BLaER1 treated with 17β-estradiol and CSF1 and Interleukin-3, amounts not matched to agents 10 nM and 100 nM (cell line): Measurements from ENCODE around the gene BCCIP.

Experiments
- H3K27ac ChIP-seq, 11 experiments: shearing (Covaris generic); formaldehyde crosslinking; 2 replicates each; pipeline ENCODE4 v1.8.1; 2022
- H3K27me3 ChIP-seq, 11 experiments: shearing (Covaris generic); formaldehyde crosslinking; 2 replicates each; pipeline ENCODE4 v1.8.1; 2022
- H3K36me3 ChIP-seq, 11 experiments: shearing (Covaris generic); formaldehyde crosslinking; 2 replicates each; pipeline ENCODE4 v1.8.1; 2022
- H3K4me1 ChIP-seq, 10 experiments: shearing (Covaris generic); formaldehyde crosslinking; 2 replicates each; pipeline ENCODE4 v1.8.1; 2022
- H3K4me2 ChIP-seq, 11 experiments: shearing (Covaris generic); formaldehyde crosslinking; 2 replicates each; pipeline ENCODE4 v1.8.1; 2022
- H3K4me3 ChIP-seq, 10 experiments: shearing (Covaris generic); formaldehyde crosslinking; 2 replicates each; pipeline ENCODE4 v1.8.1; 2022
- H3K9ac ChIP-seq, 11 experiments: shearing (Covaris generic); formaldehyde crosslinking; 2 replicates each; pipeline ENCODE4 v1.8.1; 2022
- H3K9me3 ChIP-seq, 11 experiments: shearing (Covaris generic); formaldehyde crosslinking; replicated peaks in 1 of 11; 2 replicates each; pipeline ENCODE4 v1.8.1; 2022
- H4K20me1 ChIP-seq, 11 experiments: shearing (Covaris generic); formaldehyde crosslinking; 2 replicates each; pipeline ENCODE4 v1.8.1; 2022
- Cebpa-rat ChIP-seq, 11 experiments: shearing (Covaris generic); IDR thresholded peaks; 2 replicates each; pipeline ENCODE4 v1.8.1; 2022

BCCIP gene

GRCh38 chr10:125843603-125844329, 20.4 kb downstream of the BCCIP start:
- Histone ChIP-seq H3K9ac (no peak overlapping the region), H3K4me3 (no peak overlapping the region), H3K27me3 (no peaks in the 10 kb centered on the region), H3K9me3 (no peaks in the 10 kb centered on the region), H3K36me3 (peaks cover 54 to 93% (median 79%) of the 10 kb centered on the region in 11 experiments), H3K4me1 (peaks cover 0 to 17% (median 3%) of the 10 kb centered on the region in 10 experiments; a peak in 8 of 20 replicates), H3K4me2 (peak overlapping the region in 1 of 11 experiments; percentile 2; a peak in 1 of 22 replicates), H3K27ac (no peak overlapping the region), H4K20me1 (peaks cover 0 to 44% (median 14%) of the 10 kb centered on the region in 11 experiments; a peak in 9 of 22 replicates)
- TF ChIP-seq Cebpa-rat (IDR thresholded peaks at IDR 0.05) = no peak

- Histone ChIP-seq H4K20me1 (peaks cover 0 to 34% (median 12%) of the 10 kb centered on the region in 11 experiments; a peak in 6 of 22 replicates), H3K4me3 (no peak overlapping the region), H3K9me3 (no peaks in the 10 kb centered on the region), H3K27me3 (no peaks in the 10 kb centered on the region), H3K9ac (no peak overlapping the region), H3K27ac (no peak overlapping the region), H3K36me3 (peaks cover 48 to 93% (median 79%) of the 10 kb centered on the region in 11 experiments), H3K4me2 (peak overlapping the region in 2 of 11 experiments; percentile 2 to 4; a peak in 3 of 22 replicates), H3K4me1 (peaks cover 0 to 17% (median 3%) of the 10 kb centered on the region in 10 experiments; a peak in 8 of 20 replicates)
- no peak for TF ChIP-seq Cebpa-rat (IDR thresholded peaks at IDR 0.05)
Measured at GRCh38 chr10:125844751-125845221, 21.4 kb downstream of the BCCIP start.

GRCh38 chr10:125845617-125846016, 22.3 kb downstream of the BCCIP start:
- Histone ChIP-seq H3K27me3 (no peaks in the 10 kb centered on the region), H4K20me1 (peaks cover 0 to 27% (median 7%) of the 10 kb centered on the region in 11 experiments; a peak in 5 of 22 replicates), H3K36me3 (peaks cover 48 to 93% (median 79%) of the 10 kb centered on the region in 11 experiments), H3K9ac (no peak overlapping the region), H3K9me3 (no peaks in the 10 kb centered on the region), H3K4me2 (no peak overlapping the region), H3K4me1 (peaks cover 0 to 17% (median 3%) of the 10 kb centered on the region in 10 experiments; a peak in 8 of 20 replicates), H3K4me3 (no peak overlapping the region), H3K27ac (no peak overlapping the region)
- TF ChIP-seq Cebpa-rat (IDR thresholded peaks at IDR 0.05) = no peak

GRCh38 chr10:125846894-125847293, 23.5 kb downstream of the BCCIP start:
- Histone ChIP-seq H4K20me1 (peaks cover 0 to 21% (median 4%) of the 10 kb centered on the region in 11 experiments; a peak in 5 of 22 replicates), H3K36me3 (peaks cover 48 to 93% (median 80%) of the 10 kb centered on the region in 11 experiments), H3K4me2 (no peak overlapping the region), H3K9me3 (no peaks in the 10 kb centered on the region), H3K9ac (no peak overlapping the region), H3K4me3 (no peak overlapping the region), H3K4me1 (peaks cover 0 to 17% (median 3%) of the 10 kb centered on the region in 10 experiments; a peak in 8 of 20 replicates), H3K27me3 (no peaks in the 10 kb centered on the region), H3K27ac (no peak overlapping the region)
- no peak for TF ChIP-seq Cebpa-rat (IDR thresholded peaks at IDR 0.05)

GRCh38 chr10:125848371-125848770, 25.0 kb downstream of the BCCIP start:
- Histone ChIP-seq H3K4me1 (peaks cover 0 to 17% (median 3%) of the 10 kb centered on the region in 10 experiments; a peak in 8 of 20 replicates), H3K27ac (no peak overlapping the region), H3K4me2 (no peak overlapping the region), H3K9me3 (no peaks in the 10 kb centered on the region), H3K4me3 (no peak overlapping the region), H3K36me3 (peaks cover 48 to 93% (median 83%) of the 10 kb centered on the region in 11 experiments), H3K27me3 (no peaks in the 10 kb centered on the region), H4K20me1 (peaks cover 0 to 21% (median 3%) of the 10 kb centered on the region in 11 experiments; a peak in 5 of 22 replicates), H3K9ac (no peak overlapping the region)
- no peak for TF ChIP-seq Cebpa-rat (IDR thresholded peaks at IDR 0.05)

- Histone ChIP-seq H4K20me1 (peaks cover 0 to 21% (median 0%) of the 10 kb centered on the region in 11 experiments; a peak in 5 of 22 replicates), H3K9me3 (no peaks in the 10 kb centered on the region), H3K9ac (no peak overlapping the region), H3K4me3 (no peak overlapping the region), H3K4me2 (no peak overlapping the region), H3K27me3 (no peaks in the 10 kb centered on the region), H3K4me1 (peaks cover 0 to 14% (median 3%) of the 10 kb centered on the region in 10 experiments; a peak in 8 of 20 replicates), H3K27ac (no peak overlapping the region), H3K36me3 (peaks cover 51 to 93% (median 81%) of the 10 kb centered on the region in 11 experiments)
- no peak for TF ChIP-seq Cebpa-rat (IDR thresholded peaks at IDR 0.05)
Measured at GRCh38 chr10:125848857-125849256, 25.5 kb downstream of the BCCIP start.

- no peak for TF ChIP-seq Cebpa-rat (IDR thresholded peaks at IDR 0.05)
- no peak overlapping the region for H3K9ac ChIP-seq
- no peaks in the 10 kb centered on the region for H3K9me3 ChIP-seq
- no peaks in the 10 kb centered on the region for H3K27me3 ChIP-seq
- H3K4me1 ChIP-seq = peaks cover 0 to 8% (median 3%) of the 10 kb centered on the region in 10 experiments; a peak in 8 of 20 replicates
- peaks cover 54 to 93% (median 78%) of the 10 kb centered on the region in 11 experiments for H3K36me3 ChIP-seq
- no peak overlapping the region for H3K4me2 ChIP-seq
- no peak overlapping the region for H3K27ac ChIP-seq
- H3K4me3 ChIP-seq = no peak overlapping the region
- H4K20me1 ChIP-seq = peaks cover 0 to 16% (median 0%) of the 10 kb centered on the region in 11 experiments; a peak in 5 of 22 replicates
Measured at GRCh38 chr10:125849448-125849847, 26.1 kb downstream of the BCCIP start.

GRCh38 chr10:125850766-125851731, 27.7 kb downstream of the BCCIP start:
- H3K36me3 ChIP-seq = peaks cover 58 to 95% (median 77%) of the 10 kb centered on the region in 11 experiments
- H3K4me1 ChIP-seq = no peaks in the 10 kb centered on the region
- no peaks in the 10 kb centered on the region for H3K9me3 ChIP-seq
- H4K20me1 ChIP-seq = peaks cover 0 to 3% (median 0%) of the 10 kb centered on the region in 11 experiments; a peak in 1 of 22 replicates
- no peak overlapping the region for H3K4me3 ChIP-seq
- H3K9ac ChIP-seq = no peak overlapping the region
- no peak overlapping the region for H3K27ac ChIP-seq
- no peak for TF ChIP-seq Cebpa-rat (IDR thresholded peaks at IDR 0.05)
- H3K4me2 ChIP-seq = no peak overlapping the region
- no peaks in the 10 kb centered on the region for H3K27me3 ChIP-seq
